Nephron (organoid): ENCODE results near the gene ZNF668.

Experiments
- H3K27ac Mint-ChIP-seq, 3 experiments: 2 replicates each; pipeline ENCODE4 v1.8.0; 2020; ENCODE audit warnings: mixed read lengths in 3 of 3, mild to moderate bottlenecking in 2 of 3, moderate library complexity in 1 of 3
- H3K27me3 Mint-ChIP-seq: 2 replicates; pipeline ENCODE4 v1.8.0; 2021; ENCODE audit warnings: low read depth, mild to moderate bottlenecking, moderate library complexity, mixed read lengths
- H3K36me3 Mint-ChIP-seq: 2 replicates; pipeline ENCODE4 v1.8.0; 2020; ENCODE audit warnings: low read depth, mixed read lengths
- H3K4me1 Mint-ChIP-seq: 2 replicates; pipeline ENCODE4 v1.8.0; 2020; ENCODE audit warnings: mixed read lengths
- H3K4me3 Mint-ChIP-seq, 3 experiments: 2 replicates each; pipeline ENCODE4 v1.8.0; 2020; ENCODE audit warnings: mild to moderate bottlenecking in 3 of 3, mixed read lengths in 3 of 3, moderate library complexity in 2 of 3
- H3K9me3 Mint-ChIP-seq: 2 replicates; pipeline ENCODE4 v1.8.0; 2020; ENCODE audit warnings: mixed read lengths
- CTCF ChIP-seq, 3 experiments: fragments of 200-600 bp; sonication (generic); IDR thresholded peaks; one replicate each; pipeline ENCODE4 v1.5.0; 2021; ENCODE audit warnings: antibody characterized with exemption in 3 of 3; ENCODE audit not compliant: unreplicated experiment in 3 of 3

ZNF668 gene

DNA sequence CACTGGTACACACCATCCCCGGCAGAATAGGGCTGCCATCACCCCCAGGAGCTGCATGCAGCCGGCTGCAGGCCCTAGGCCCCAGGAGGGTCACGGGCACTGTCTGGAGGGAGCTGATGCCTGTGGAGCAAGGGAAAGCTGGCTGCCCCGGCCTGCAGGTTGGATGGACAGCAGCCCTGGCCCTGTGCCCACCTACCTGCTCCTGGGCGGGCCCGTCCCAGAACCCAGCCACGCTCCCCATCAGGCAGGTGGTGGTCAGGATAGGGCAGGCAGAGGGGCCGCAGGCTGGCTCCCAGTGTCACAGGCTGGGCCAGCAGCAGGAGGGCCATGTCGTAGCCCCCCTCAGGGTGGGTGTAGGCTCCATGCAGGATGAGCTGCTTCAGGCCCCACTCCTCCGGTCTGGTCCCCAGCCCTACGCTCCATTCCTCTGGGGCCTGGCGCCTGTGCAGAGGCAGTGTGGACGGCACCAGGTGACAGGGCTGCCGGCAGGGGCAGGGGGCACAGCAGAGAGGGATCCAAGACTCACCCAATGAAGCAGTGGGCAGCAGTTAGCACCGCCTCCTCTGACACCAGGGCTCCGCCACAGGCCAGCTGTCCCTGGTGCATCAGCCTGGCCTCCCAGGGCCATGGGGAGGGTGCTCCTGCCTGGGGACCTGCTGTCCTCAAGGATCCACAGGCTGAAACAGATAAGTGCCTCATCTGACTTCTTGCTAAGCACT is 10.7 kb upstream of the ZNF668 start:
- Mint-ChIP-seq H3K27ac (peak overlapping the region in 2 of 3 experiments; percentile 85 to 91), H3K27me3 (peaks cover 3% of the 10 kb centered on the region), H3K9me3 (no peaks in the 10 kb centered on the region), H3K36me3 (peaks cover 16% of the 10 kb centered on the region), H3K4me1 (peaks cover 21% of the 10 kb centered on the region), H3K4me3 (peak overlapping the region in 1 of 3 experiments; percentile 78)
- no peak for TF ChIP-seq CTCF (IDR thresholded peaks at IDR 0.05; ENCODE audit: unreplicated experiment in 3 of 3)

DNA sequence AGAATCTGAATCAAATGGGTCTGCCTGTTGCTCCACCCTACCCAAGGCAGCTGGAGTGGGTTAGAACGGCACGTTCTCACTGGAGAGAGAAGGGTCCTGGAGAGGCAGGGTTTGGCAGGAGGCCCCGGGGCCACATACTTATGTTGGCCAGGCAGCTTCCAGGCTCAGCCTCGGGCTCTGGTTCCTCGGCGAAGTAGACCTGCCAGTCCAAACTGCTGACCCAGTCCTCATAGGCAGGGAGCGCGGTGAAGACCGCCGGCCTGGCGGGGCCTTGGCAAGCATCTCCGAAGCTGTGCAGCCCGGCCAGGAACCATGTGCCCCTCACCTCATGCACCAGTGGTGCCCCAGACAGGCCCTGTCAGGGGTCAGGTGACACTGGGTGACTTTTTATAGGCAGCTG is 9.9 kb upstream of the ZNF668 start:
- peaks cover 21% of the 10 kb centered on the region for H3K4me1 Mint-ChIP-seq
- H3K27me3 Mint-ChIP-seq: peaks cover 3% of the 10 kb centered on the region
- TF ChIP-seq CTCF (IDR thresholded peaks at IDR 0.05; ENCODE audit: unreplicated experiment in 3 of 3): no peak
- no peak overlapping the region for H3K4me3 Mint-ChIP-seq
- H3K27ac Mint-ChIP-seq: no peak overlapping the region
- H3K36me3 Mint-ChIP-seq: peaks cover 22% of the 10 kb centered on the region
- H3K9me3 Mint-ChIP-seq: no peaks in the 10 kb centered on the region

GRCh38 chr16:31083556-31083955 is 9.5 kb upstream of the ZNF668 start:
- no peak overlapping the region for H3K27ac Mint-ChIP-seq
- no peak for TF ChIP-seq CTCF (IDR thresholded peaks at IDR 0.05; ENCODE audit: unreplicated experiment in 3 of 3)
- no peaks in the 10 kb centered on the region for H3K9me3 Mint-ChIP-seq
- peaks cover 26% of the 10 kb centered on the region for H3K36me3 Mint-ChIP-seq
- H3K27me3 Mint-ChIP-seq: peaks cover 3% of the 10 kb centered on the region
- H3K4me1 Mint-ChIP-seq: peaks cover 21% of the 10 kb centered on the region
- H3K4me3 Mint-ChIP-seq: no peak overlapping the region

- Mint-ChIP-seq H3K4me1 (peaks cover 21% of the 10 kb centered on the region), H3K4me3 (no peak overlapping the region), H3K9me3 (no peaks in the 10 kb centered on the region), H3K27ac (no peak overlapping the region), H3K36me3 (peaks cover 31% of the 10 kb centered on the region), H3K27me3 (peaks cover 3% of the 10 kb centered on the region)
- no peak for TF ChIP-seq CTCF (IDR thresholded peaks at IDR 0.05; ENCODE audit: unreplicated experiment in 3 of 3)
Observed at GRCh38 chr16:31083081-31083480, 9.0 kb upstream of the ZNF668 start.

DNA sequence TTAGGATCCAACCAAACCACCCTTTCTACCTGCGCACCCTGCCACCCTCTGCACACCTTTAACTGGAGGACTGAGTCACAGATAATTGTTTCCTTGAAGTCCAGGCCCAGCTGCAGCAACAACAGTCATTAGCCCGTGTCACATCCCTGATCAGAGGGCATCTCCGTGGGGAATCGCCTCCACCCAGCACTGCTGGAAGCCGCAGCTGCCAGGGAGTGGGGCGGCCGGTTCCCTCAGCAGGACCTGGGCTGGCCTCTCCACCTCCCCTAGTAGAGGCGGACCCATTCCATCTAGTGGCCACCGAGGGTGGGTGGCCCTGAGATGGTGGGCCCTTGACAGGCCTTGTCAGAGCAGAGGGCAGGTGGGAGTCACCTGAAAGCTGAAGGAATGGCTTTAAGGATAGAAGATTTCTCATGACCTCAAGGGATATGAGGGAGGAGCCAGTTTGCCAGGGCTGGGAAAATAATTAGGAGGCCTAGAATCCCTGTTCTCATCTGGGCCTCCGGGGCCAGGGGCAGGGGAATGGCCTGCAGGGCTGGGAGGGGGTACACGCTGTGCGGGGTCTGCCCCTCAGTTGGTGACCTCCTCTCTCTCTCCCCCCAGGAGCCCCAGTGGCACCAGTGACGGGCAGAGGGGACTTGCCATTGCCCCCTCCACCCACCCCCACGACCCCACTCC is 8.5 kb upstream of the ZNF668 start:
- Mint-ChIP-seq H3K36me3 (peaks cover 36% of the 10 kb centered on the region), H3K27ac (peak overlapping the region in 1 of 3 experiments; percentile 32), H3K27me3 (peaks cover 3% of the 10 kb centered on the region), H3K4me1 (peaks cover 21% of the 10 kb centered on the region), H3K4me3 (peak overlapping the region in 1 of 3 experiments; percentile 24), H3K9me3 (no peaks in the 10 kb centered on the region)
- TF ChIP-seq CTCF (IDR thresholded peaks at IDR 0.05; ENCODE audit: unreplicated experiment in 3 of 3): no peak
